Gastrocnemius medialis (tissue), 4 donors: ENCODE results near the gene MBD5.

Experiments
- CTCF ChIP-seq, 5 experiments: fragments of 450-650 bp in 3 of 5; fragments of 200-600 bp in 2 of 5; sonication (generic) in 2 of 5; IDR thresholded peaks in 4 of 5; conservative IDR thresholded peaks in 1 of 5; 1 replicate in 4 of 5; 2 replicates in 1 of 5; pipeline ENCODE4 v1.5.1; 2016 to 2019; ENCODE audit warnings: antibody characterized with exemption in 5 of 5, mild to moderate bottlenecking in 3 of 5, moderate library complexity in 3 of 5
- POLR2A ChIP-seq, 2 donors: fragments of 450-650 bp; IDR thresholded peaks; one replicate each; pipeline ENCODE4 v1.6.1; 2017; ENCODE audit warnings: antibody characterized with exemption in 2 of 2, mild to moderate bottlenecking in 2 of 2, moderate library complexity in 2 of 2

- TF ChIP-seq CTCF (IDR thresholded peaks at IDR 0.05 in 4 of 5, conservative IDR thresholded peaks at IDR 0.05 in 1 of 5) = no peak
- no peak for TF ChIP-seq POLR2A (IDR thresholded peaks at IDR 0.05)
Measured at GRCh38 chr2:148545390-148546256, 524.7 kb downstream of the MBD5 start.
